ENCODE data around the gene KLKB1.
"Not testable (repeated sequence)": the region's sequence is repeated elsewhere in the genome, so short reads cannot be mapped to it uniquely, and the experiment has no call there.

KLKB1 gene

GRCh38 chr4:186266729-186267456, 39.6 kb downstream of the KLKB1 start:
- Histone ChIP-seq H3K4me2 (no peak overlapping the region), H3K9ac (no peak overlapping the region), H3K36me3 (no peaks in the 10 kb centered on the region), H3K27ac (no peak overlapping the region), H3K4me1 (no peaks in the 10 kb centered on the region), H3K27me3 (no peaks in the 10 kb centered on the region), H3K9me3 (replicated peaks in 1 of 11) (no peaks in the 10 kb centered on the region), H4K20me1 (no peaks in the 10 kb centered on the region), H3K4me3 (no peak overlapping the region)
- no peak for TF ChIP-seq Cebpa-rat (IDR thresholded peaks at IDR 0.05)

- no peaks in the 10 kb centered on the region for H4K20me1 ChIP-seq
- no peak overlapping the region for H3K9ac ChIP-seq
- H3K36me3 ChIP-seq = no peaks in the 10 kb centered on the region
- TF ChIP-seq Cebpa-rat (IDR thresholded peaks at IDR 0.05) = no peak
- H3K9me3 ChIP-seq (replicated peaks in 1 of 11) = no peaks in the 10 kb centered on the region
- H3K27ac ChIP-seq = no peak overlapping the region
- no peak overlapping the region for H3K4me2 ChIP-seq
- no peaks in the 10 kb centered on the region for H3K27me3 ChIP-seq
- H3K4me3 ChIP-seq = no peak overlapping the region
- no peaks in the 10 kb centered on the region for H3K4me1 ChIP-seq
Observed at GRCh38 chr4:186271081-186271678, 43.9 kb downstream of the KLKB1 start.

- Histone ChIP-seq H3K4me3 (no peak overlapping the region), H4K20me1 (no peaks in the 10 kb centered on the region), H3K27ac (no peak overlapping the region), H3K27me3 (no peaks in the 10 kb centered on the region), H3K4me2 (no peak overlapping the region), H3K4me1 (no peaks in the 10 kb centered on the region), H3K9me3 (replicated peaks in 1 of 11) (no peaks in the 10 kb centered on the region), H3K36me3 (no peaks in the 10 kb centered on the region), H3K9ac (no peak overlapping the region)
- TF ChIP-seq Cebpa-rat (IDR thresholded peaks at IDR 0.05) = no peak
Observed at GRCh38 chr4:186272699-186273391, 45.5 kb downstream of the KLKB1 start.

GRCh38 chr4:186273392-186273789, 46.1 kb downstream of the KLKB1 start:
- not testable (repeated sequence) for H3K36me3 ChIP-seq; H3K4me1 ChIP-seq; H3K9me3 ChIP-seq (replicated peaks in 1 of 11); H3K4me3 ChIP-seq; H3K4me2 ChIP-seq; H4K20me1 ChIP-seq; H3K27me3 ChIP-seq; H3K27ac ChIP-seq; H3K9ac ChIP-seq

- no peak for TF ChIP-seq Cebpa-rat (IDR thresholded peaks at IDR 0.05)
- Histone ChIP-seq H3K9ac (no peak overlapping the region), H3K27ac (no peak overlapping the region), H4K20me1 (no peaks in the 10 kb centered on the region), H3K27me3 (no peaks in the 10 kb centered on the region), H3K4me1 (0 out of 20 replicates have a peak, but pooled peaks cover 0 to 5% (median 0%) of the 10 kb centered on the region in 10 experiments), H3K4me3 (no peak overlapping the region), H3K4me2 (no peak overlapping the region), H3K9me3 (replicated peaks in 1 of 11) (no peaks in the 10 kb centered on the region), H3K36me3 (no peaks in the 10 kb centered on the region)
Observed at GRCh38 chr4:186283311-186283710, 56.0 kb downstream of the KLKB1 start.

- no peaks in the 10 kb centered on the region for H3K9me3 ChIP-seq (replicated peaks in 1 of 11)
- H3K27ac ChIP-seq = no peak overlapping the region
- H3K9ac ChIP-seq = no peak overlapping the region
- H3K4me3 ChIP-seq = no peak overlapping the region
- no peaks in the 10 kb centered on the region for H3K4me1 ChIP-seq
- H3K27me3 ChIP-seq = no peaks in the 10 kb centered on the region
- no peak for TF ChIP-seq Cebpa-rat (IDR thresholded peaks at IDR 0.05)
- H3K36me3 ChIP-seq = no peaks in the 10 kb centered on the region
- no peak overlapping the region for H3K4me2 ChIP-seq
- H4K20me1 ChIP-seq = no peaks in the 10 kb centered on the region
Observed at GRCh38 chr4:186285147-186285546, 57.8 kb downstream of the KLKB1 start.

- Histone ChIP-seq H3K36me3 (no peaks in the 10 kb centered on the region), H3K9me3 (replicated peaks in 1 of 11) (no peaks in the 10 kb centered on the region), H3K4me2 (no peak overlapping the region), H3K9ac (no peak overlapping the region), H3K27me3 (no peaks in the 10 kb centered on the region), H3K4me1 (no peaks in the 10 kb centered on the region), H4K20me1 (no peaks in the 10 kb centered on the region), H3K27ac (no peak overlapping the region), H3K4me3 (no peak overlapping the region)
- TF ChIP-seq Cebpa-rat (IDR thresholded peaks at IDR 0.05) = no peak
Observed at GRCh38 chr4:186286581-186286980, 59.3 kb downstream of the KLKB1 start.

- TF ChIP-seq Cebpa-rat (IDR thresholded peaks at IDR 0.05) = no peak
- Histone ChIP-seq H3K4me2 (no peak overlapping the region), H4K20me1 (no peaks in the 10 kb centered on the region), H3K27ac (no peak overlapping the region), H3K36me3 (no peaks in the 10 kb centered on the region), H3K27me3 (no peaks in the 10 kb centered on the region), H3K9me3 (replicated peaks in 1 of 11) (no peaks in the 10 kb centered on the region), H3K4me3 (no peak overlapping the region), H3K9ac (no peak overlapping the region), H3K4me1 (no peaks in the 10 kb centered on the region)
Observed at GRCh38 chr4:186291256-186291890, 64.1 kb downstream of the KLKB1 start.

- H3K4me2 ChIP-seq = no peak overlapping the region
- no peaks in the 10 kb centered on the region for H3K36me3 ChIP-seq
- no peaks in the 10 kb centered on the region for H3K4me1 ChIP-seq
- no peaks in the 10 kb centered on the region for H4K20me1 ChIP-seq
- H3K9me3 ChIP-seq (replicated peaks in 1 of 11) = no peaks in the 10 kb centered on the region
- H3K9ac ChIP-seq = no peak overlapping the region
- H3K27me3 ChIP-seq = peaks cover 10 to 15% (median 13%) of the 10 kb centered on the region in 11 experiments; a peak in 20 of 22 replicates
- no peak for TF ChIP-seq Cebpa-rat (IDR thresholded peaks at IDR 0.05)
- no peak overlapping the region for H3K4me3 ChIP-seq
- no peak overlapping the region for H3K27ac ChIP-seq
Observed at GRCh38 chr4:186294160-186294559, 66.9 kb downstream of the KLKB1 start.

Measured in BLaER1 treated with 17β-estradiol and CSF1 and Interleukin-3, amounts not matched to agents 10 nM and 100 nM (cell line).